ENCODE data around the gene CYP1B1. TPM values are rescaled to one million over a fixed set of nuclear protein-coding genes. Genes with fewer than 3 reads are reported as not detected.

Gene CYP1B1
- total RNA-seq, 2 experiments from 2014 or later = 0.14 to 0.17 TPM

- CTCF ChIA-PET = interaction anchor here (0.7 kb wide), 1 partner anchor 11 kb away, joined by 4 read pairs; no protein-coding TSS in a partner anchor
- Mint-ChIP-seq H3K36me3 (ENCODE audit: low read depth) (no peaks in the 10 kb centered on the region), H3K4me1 (ENCODE audit: low read depth) (no peaks in the 10 kb centered on the region), H3K27me3 (peaks cover 19% of the 10 kb centered on the region), H3K27ac (no peak overlapping the region), H3K9me3 (no peaks in the 10 kb centered on the region), H3K4me3 (no peak overlapping the region)
- no peak for ATAC-seq (ENCODE audit: poor library complexity)
- Histone ChIP-seq H3K4me3 (ENCODE audit: low read length) (no peak overlapping the region), H3K27me3 (ENCODE audit: control insufficient read depth in 1 of 2, insufficient read depth in 2 of 2, low read length in 2 of 2) (peaks cover 7 to 22% of the 10 kb centered on the region in 2 experiments), H3K4me1 (ENCODE audit: insufficient read depth, low read length) (no peaks in the 10 kb centered on the region), H3K27ac (ENCODE audit: low read depth in 1 of 2, low read length in 2 of 2) (no peak overlapping the region), H3K36me3 (ENCODE audit: insufficient read depth, low read length) (no peaks in the 10 kb centered on the region), H3K9me3 (ENCODE audit: control insufficient read depth in 1 of 2, insufficient read depth in 1 of 2, low read length in 2 of 2) (no peaks in the 10 kb centered on the region)
- POLR2A ChIA-PET = no interaction called here
- intact Hi-C loops (cut with DNase I, micrococcal nuclease) = no loop called here
- no peak for DNase-seq
- TF ChIP-seq CTCF (IDR thresholded peaks at IDR 0.05) = no peak
Measured at GRCh38 chr2:38030635-38031355, 45.2 kb downstream of the CYP1B1 start.

GRCh38 chr2:38029512-38029911, 46.4 kb downstream of the CYP1B1 start:
- intact Hi-C loops (cut with DNase I, micrococcal nuclease) = no loop called here
- DNase-seq = no peak
- H3K9me3 Mint-ChIP-seq = no peaks in the 10 kb centered on the region

GRCh38 chr2:38028829-38029228, 47.1 kb downstream of the CYP1B1 start:
- Histone ChIP-seq H3K27ac (ENCODE audit: low read depth in 1 of 2, low read length in 2 of 2) (no peak overlapping the region), H3K4me3 (ENCODE audit: low read length) (no peak overlapping the region), H3K36me3 (ENCODE audit: insufficient read depth, low read length) (no peaks in the 10 kb centered on the region), H3K27me3 (ENCODE audit: control insufficient read depth in 1 of 2, insufficient read depth in 2 of 2, low read length in 2 of 2) (peaks cover 7 to 8% of the 10 kb centered on the region in 2 experiments), H3K9me3 (ENCODE audit: control insufficient read depth in 1 of 2, insufficient read depth in 1 of 2, low read length in 2 of 2) (no peaks in the 10 kb centered on the region), H3K4me1 (ENCODE audit: insufficient read depth, low read length) (no peaks in the 10 kb centered on the region)
- no peaks in the 10 kb centered on the region for H3K4me1 Mint-ChIP-seq (ENCODE audit: low read depth)
- no peak overlapping the region for H3K4me3 Mint-ChIP-seq
- ATAC-seq (ENCODE audit: poor library complexity) = no peak
- H3K27me3 Mint-ChIP-seq = peaks cover 7% of the 10 kb centered on the region
- CTCF ChIA-PET = no interaction called here
- intact Hi-C loops (cut with DNase I, micrococcal nuclease) = no loop called here
- no peak for DNase-seq
- H3K36me3 Mint-ChIP-seq (ENCODE audit: low read depth) = no peaks in the 10 kb centered on the region
- TF ChIP-seq CTCF (IDR thresholded peaks at IDR 0.05) = no peak
- no peaks in the 10 kb centered on the region for H3K9me3 Mint-ChIP-seq
- H3K27ac Mint-ChIP-seq = no peak overlapping the region
- POLR2A ChIA-PET = no interaction called here

More at GRCh38 chr2:38029512-38029911, 46.4 kb downstream of the CYP1B1 start:
- no peak for ATAC-seq (ENCODE audit: poor library complexity)
- Mint-ChIP-seq H3K4me1 (ENCODE audit: low read depth) (no peaks in the 10 kb centered on the region), H3K27ac (no peak overlapping the region), H3K4me3 (no peak overlapping the region), H3K27me3 (peaks cover 11% of the 10 kb centered on the region), H3K36me3 (ENCODE audit: low read depth) (no peaks in the 10 kb centered on the region)
- ChIA-PET CTCF (no interaction called here), POLR2A (no interaction called here)
- TF ChIP-seq CTCF (IDR thresholded peaks at IDR 0.05) = no peak
- Histone ChIP-seq H3K36me3 (ENCODE audit: insufficient read depth, low read length) (no peaks in the 10 kb centered on the region), H3K27me3 (ENCODE audit: control insufficient read depth in 1 of 2, insufficient read depth in 2 of 2, low read length in 2 of 2) (peaks cover 7 to 12% of the 10 kb centered on the region in 2 experiments), H3K9me3 (ENCODE audit: control insufficient read depth in 1 of 2, insufficient read depth in 1 of 2, low read length in 2 of 2) (no peaks in the 10 kb centered on the region), H3K4me3 (ENCODE audit: low read length) (no peak overlapping the region), H3K4me1 (ENCODE audit: insufficient read depth, low read length) (no peaks in the 10 kb centered on the region), H3K27ac (ENCODE audit: low read depth in 1 of 2, low read length in 2 of 2) (no peak overlapping the region)
